HEK293T (cell line): ENCODE measurements around the gene ZNF813.

ENCODE experiments used
- CTCF ChIA-PET: fragments of 350-600 bp; formaldehyde crosslinking; extraction: SDS; loops from one replicate; lab custom pipeline; 2021; ENCODE audit warnings: antibody characterized with exemption, inconsistent platforms; lab: Yijun Ruan, JAX
- POLR2A ChIA-PET: fragments of 350-600 bp; formaldehyde crosslinking; extraction: SDS; loops from one replicate; lab custom pipeline; 2020; ENCODE audit warnings: antibody characterized with exemption, inconsistent platforms; lab: Yijun Ruan, JAX
- DNase-seq: peaks from one replicate; pipeline ENCODE4 v3.0.0; 2012; ENCODE audit warnings: mixed read lengths; ENCODE audit errors: extremely low spot score
- ARNT ChIP-seq: fragments of 450-650 bp; IDR thresholded peaks from 2 replicates; pipeline ENCODE4 v1.6.1; 2017; ENCODE audit warnings: mild to moderate bottlenecking
- BHLHE40 ChIP-seq: fragments of 450-650 bp; IDR thresholded peaks from 2 replicates; pipeline ENCODE4 v1.6.1; 2016; ENCODE audit warnings: mild to moderate bottlenecking, moderate library complexity, borderline replicate concordance
- CTBP1 ChIP-seq: fragments of 450-650 bp; IDR thresholded peaks from 2 replicates; pipeline ENCODE4 v1.6.1; 2016; ENCODE audit warnings: borderline replicate concordance
- ELF4 ChIP-seq: fragments of 450-650 bp; IDR thresholded peaks from 2 replicates; pipeline ENCODE4 v1.6.1; 2017; ENCODE audit warnings: antibody characterized with exemption
- FOXA1 ChIP-seq: fragments of 450-650 bp; IDR thresholded peaks from 2 replicates; pipeline ENCODE4 v1.6.1; 2016; ENCODE audit warnings: mild to moderate bottlenecking
- FOXK2 ChIP-seq: fragments of 450-650 bp; IDR thresholded peaks from 2 replicates; pipeline ENCODE4 v1.6.1; 2016; ENCODE audit warnings: mild to moderate bottlenecking
- FOXM1 ChIP-seq: fragments of 450-650 bp; IDR thresholded peaks from 2 replicates; pipeline ENCODE4 v1.6.1; 2017; ENCODE audit warnings: mild to moderate bottlenecking, borderline replicate concordance
- HDGF ChIP-seq: fragments of 450-650 bp; IDR thresholded peaks from 2 replicates; pipeline ENCODE4 v1.6.1; 2017; ENCODE audit warnings: antibody characterized with exemption, borderline replicate concordance
- L3MBTL2 ChIP-seq: fragments of 450-650 bp; conservative IDR thresholded peaks from 2 replicates; pipeline ENCODE4 v1.6.1; 2016; ENCODE audit warnings: mild to moderate bottlenecking
- LEF1 ChIP-seq: fragments of 450-650 bp; IDR thresholded peaks from 2 replicates; pipeline ENCODE4 v1.6.1; 2017; ENCODE audit warnings: mild to moderate bottlenecking, borderline replicate concordance
- NFRKB ChIP-seq: fragments of 450-650 bp; IDR thresholded peaks from 2 replicates; pipeline ENCODE4 v1.6.1; 2016; ENCODE audit warnings: mild to moderate bottlenecking, moderate library complexity
- SP1 ChIP-seq: fragments of 450-650 bp; IDR thresholded peaks from 2 replicates; pipeline ENCODE4 v1.6.1; 2017
- SUZ12 ChIP-seq: fragments of 450-650 bp; IDR thresholded peaks from 2 replicates; pipeline ENCODE4 v1.6.1; 2016; ENCODE audit warnings: mild to moderate bottlenecking
- TARDBP ChIP-seq: fragments of 450-650 bp; IDR thresholded peaks from 2 replicates; pipeline ENCODE4 v1.6.1; 2016
- ZNF384 ChIP-seq: fragments of 450-650 bp; IDR thresholded peaks from 2 replicates; pipeline ENCODE4 v1.6.1; 2016
- TF ChIP-seq, protein P1 (sequence below): fragments of 450-650 bp; IDR thresholded peaks from 2 replicates; pipeline ENCODE4 v1.6.1; 2016

Gene ZNF813

DNA sequence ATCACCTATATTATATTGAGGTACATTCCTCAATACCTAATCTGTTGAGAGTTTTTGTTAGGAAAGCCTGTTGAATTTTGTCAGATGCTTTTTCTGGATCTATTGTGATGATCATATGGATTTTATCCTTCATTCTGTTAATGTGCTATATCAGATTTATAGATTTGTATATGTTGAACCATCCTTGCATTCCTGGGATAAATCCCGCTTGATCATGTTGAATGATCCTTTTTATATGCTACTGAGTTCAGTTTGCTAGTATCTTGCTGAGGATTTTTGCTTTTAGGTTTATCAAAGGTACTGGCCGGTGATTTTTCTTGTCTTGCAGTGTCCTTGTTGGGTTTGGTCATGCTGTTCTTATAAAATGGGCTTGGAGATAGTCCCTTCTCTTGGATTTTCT lies 58.4 kb downstream of the ZNF813 start:
- TF ChIP-seq LEF1 (no peak), ELF4 (no peak), NFRKB (no peak), FOXM1 (no peak)
- DNase-seq: no peak
- ChIA-PET POLR2A (no interaction called here), CTCF (no interaction called here)

DNA sequence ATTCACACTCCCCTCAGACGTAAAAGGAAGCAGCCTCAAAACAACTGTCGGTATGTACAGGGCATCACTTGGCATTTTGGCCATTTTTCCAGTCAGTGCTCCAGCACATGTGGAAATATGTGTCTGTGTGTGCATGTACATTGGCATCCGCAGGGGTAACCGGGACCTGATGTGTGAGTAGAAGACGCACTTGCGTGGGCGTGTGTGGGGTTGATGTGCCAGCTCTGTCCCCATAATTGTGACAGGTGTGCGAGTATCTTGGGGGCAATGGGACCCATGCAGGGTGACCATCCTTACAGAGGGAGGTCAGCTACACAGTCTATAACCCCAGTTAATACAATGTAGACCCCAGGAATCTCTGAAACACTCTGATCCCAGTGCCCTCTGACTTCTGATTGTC lies 63.1 kb downstream of the ZNF813 start:
- TF ChIP-seq SUZ12 (no peak), FOXA1 (no peak), ZNF384 (no peak), NFRKB (no peak), FOXM1 (no peak), CTBP1 (no peak), BHLHE40 (no peak)
- no peak for DNase-seq
- ChIA-PET POLR2A (no interaction called here), CTCF (no interaction called here)

DNA sequence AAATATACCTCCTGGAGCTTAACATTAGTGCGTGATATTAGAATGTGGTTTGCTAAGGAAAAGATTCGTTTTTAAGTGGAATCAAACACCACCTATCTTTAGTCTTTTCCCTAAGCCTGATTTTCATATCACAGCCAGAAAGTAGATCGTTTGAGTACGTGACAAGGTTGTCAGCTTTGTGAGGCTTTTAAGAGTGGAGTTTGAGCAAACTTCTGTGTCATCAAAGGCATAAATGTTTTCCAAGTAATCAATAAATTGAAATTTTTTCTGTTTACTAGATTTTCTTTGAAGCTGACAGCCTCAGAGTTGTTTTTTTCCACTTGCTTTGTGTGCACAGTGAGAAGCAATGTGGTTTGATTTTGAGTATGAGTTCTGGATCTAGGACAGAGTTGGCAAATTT lies 63.9 kb downstream of the ZNF813 start:
- ChIA-PET CTCF (no interaction called here), POLR2A (no interaction called here)
- TF ChIP-seq TARDBP (no peak), BHLHE40 (no peak), SUZ12 (no peak), FOXK2 (no peak), NFRKB (no peak), SP1 (no peak), FOXM1 (no peak), ZNF384 (no peak), FOXA1 (no peak), L3MBTL2 (no peak), CTBP1 (no peak), LEF1 (no peak), ELF4 (no peak), HDGF (no peak), ARNT (no peak)
- TF ChIP-seq, protein P1, sequence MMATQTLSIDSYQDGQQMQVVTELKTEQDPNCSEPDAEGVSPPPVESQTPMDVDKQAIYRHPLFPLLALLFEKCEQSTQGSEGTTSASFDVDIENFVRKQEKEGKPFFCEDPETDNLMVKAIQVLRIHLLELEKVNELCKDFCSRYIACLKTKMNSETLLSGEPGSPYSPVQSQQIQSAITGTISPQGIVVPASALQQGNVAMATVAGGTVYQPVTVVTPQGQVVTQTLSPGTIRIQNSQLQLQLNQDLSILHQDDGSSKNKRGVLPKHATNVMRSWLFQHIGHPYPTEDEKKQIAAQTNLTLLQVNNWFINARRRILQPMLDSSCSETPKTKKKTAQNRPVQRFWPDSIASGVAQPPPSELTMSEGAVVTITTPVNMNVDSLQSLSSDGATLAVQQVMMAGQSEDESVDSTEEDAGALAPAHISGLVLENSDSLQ: no peak
- no peak for DNase-seq

DNA sequence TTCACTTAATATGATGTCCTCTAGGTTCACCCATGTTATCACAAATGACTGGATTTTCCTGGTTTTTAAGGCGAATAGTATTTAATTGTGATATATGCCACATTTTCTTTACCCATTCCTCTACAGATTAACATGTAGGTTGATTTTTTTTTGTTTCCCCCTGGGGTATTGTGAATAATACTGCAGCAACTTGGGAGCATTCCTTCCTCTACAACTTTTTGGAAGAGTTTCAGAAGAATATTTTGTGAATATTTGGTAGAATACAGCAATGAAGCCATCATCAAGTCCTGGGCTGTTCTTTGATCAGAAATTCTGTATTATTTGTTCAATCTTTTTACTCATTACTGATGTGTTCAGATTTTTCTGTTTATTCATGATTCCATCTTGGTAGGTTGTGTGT lies 64.8 kb downstream of the ZNF813 start:
- CTCF ChIA-PET: no interaction called here
- no peak for DNase-seq
- TF ChIP-seq L3MBTL2: no peak
- TF ChIP-seq FOXM1: no peak
- TF ChIP-seq CTBP1: no peak
- POLR2A ChIA-PET: no interaction called here

DNA sequence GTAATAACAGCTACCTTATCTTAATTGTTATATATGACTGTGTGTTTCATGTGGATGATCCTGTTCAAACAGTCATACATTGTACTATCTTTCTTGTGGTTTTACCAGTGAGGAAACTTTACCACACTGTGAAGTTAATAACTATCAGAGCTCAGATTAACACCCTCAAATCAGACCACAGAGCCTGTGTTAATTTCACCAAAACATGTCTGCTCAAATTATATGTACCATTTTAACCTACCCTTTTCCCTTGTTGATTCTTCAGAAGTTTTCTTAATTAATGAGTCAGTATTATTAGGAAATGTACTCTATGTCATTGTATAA lies 68.7 kb downstream of the ZNF813 start:
- no peak for TF ChIP-seq FOXA1
- no peak for TF ChIP-seq HDGF
- TF ChIP-seq LEF1: no peak
- no peak for TF ChIP-seq ZNF384
- TF ChIP-seq, protein P1: no peak
- TF ChIP-seq ARNT: no peak
- no peak for TF ChIP-seq BHLHE40
- TF ChIP-seq ELF4: no peak
- TF ChIP-seq L3MBTL2: no peak
- TF ChIP-seq SUZ12: no peak
- TF ChIP-seq SP1: no peak
- no peak for TF ChIP-seq FOXK2
- no peak for TF ChIP-seq TARDBP
- no peak for TF ChIP-seq FOXM1
- no peak for TF ChIP-seq NFRKB
- TF ChIP-seq CTBP1: no peak
- ChIA-PET CTCF (no interaction called here), POLR2A (interaction anchor here (1.4 kb wide), 1 partner anchor 15 kb away, joined by 6 read pairs; no protein-coding TSS in a partner anchor)
- DNase-seq: no peak

DNA sequence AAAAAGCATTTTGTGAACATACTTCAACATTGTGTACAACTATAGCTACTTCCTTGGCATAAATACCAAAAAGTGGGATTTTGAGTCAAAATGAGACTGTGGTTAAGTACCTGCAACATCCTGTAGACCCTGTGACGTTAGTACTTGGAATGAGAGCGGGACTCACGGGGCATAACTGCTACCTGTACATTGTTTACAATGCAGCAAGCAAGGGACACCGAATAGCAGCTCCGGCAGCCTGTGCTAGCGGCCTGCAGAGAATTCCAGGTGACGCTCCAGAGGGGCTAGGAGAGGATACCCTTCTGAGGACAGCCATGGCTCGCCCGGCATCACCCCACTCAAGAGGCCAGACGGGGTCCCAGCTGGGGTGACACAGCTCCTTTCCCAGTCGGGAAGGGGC lies 69.6 kb downstream of the ZNF813 start:
- ChIA-PET POLR2A (interaction anchor here (1.4 kb wide), 1 partner anchor 16 kb away, joined by 6 read pairs; no protein-coding TSS in a partner anchor), CTCF (no interaction called here)
- TF ChIP-seq ARNT: no peak
- no peak for TF ChIP-seq TARDBP
- TF ChIP-seq LEF1: no peak
- TF ChIP-seq ZNF384: no peak
- TF ChIP-seq NFRKB: no peak
- no peak for TF ChIP-seq FOXK2
- TF ChIP-seq, protein P1: no peak
- TF ChIP-seq SP1: no peak
- no peak for TF ChIP-seq FOXM1
- no peak for TF ChIP-seq ELF4
- no peak for TF ChIP-seq L3MBTL2
- TF ChIP-seq HDGF: no peak
- TF ChIP-seq SUZ12: no peak
- no peak for TF ChIP-seq FOXA1
- TF ChIP-seq BHLHE40: no peak
- no peak for TF ChIP-seq CTBP1
- DNase-seq: no peak
